Measurements from ENCODE around the gene XPO4.

XPO4 gene

GRCh38 chr13:20787180-20787579 is 115.4 kb downstream of the XPO4 start:
- no peak for TF ChIP-seq MAX (IDR thresholded peaks at IDR 0.05)
- TF ChIP-seq USF1 (IDR thresholded peaks at IDR 0.05) = no peak
- no peak for TF ChIP-seq RAD21 (IDR thresholded peaks at IDR 0.05; ENCODE audit: low read depth)

GRCh38 chr13:20782116-20782708 is 120.3 kb downstream of the XPO4 start:
- no peak for TF ChIP-seq TCF12 (IDR thresholded peaks at IDR 0.05; ENCODE audit: low read depth)
- TF ChIP-seq REST (IDR thresholded peaks at IDR 0.05; ENCODE audit: low read depth) = no peak
- TF ChIP-seq YY1 (IDR thresholded peaks at IDR 0.05; ENCODE audit: low read depth) = no peak
- no peak for TF ChIP-seq USF1 (IDR thresholded peaks at IDR 0.05)

- TF ChIP-seq ZBTB7A (IDR thresholded peaks at IDR 0.05; ENCODE audit: low read depth) (no peak), CEBPB (IDR thresholded peaks at IDR 0.05) (no peak), TAF1 (IDR thresholded peaks at IDR 0.05; ENCODE audit: low read depth) (no peak), EGR1 (IDR thresholded peaks at IDR 0.05) (no peak), CREB1 (IDR thresholded peaks at IDR 0.05; ENCODE audit: low read depth) (no peak), USF1 (IDR thresholded peaks at IDR 0.05) (no peak), EP300 (IDR thresholded peaks at IDR 0.05; ENCODE audit: borderline replicate concordance) (no peak), REST (IDR thresholded peaks at IDR 0.05; ENCODE audit: low read depth) (no peak), FOXM1 (IDR thresholded peaks at IDR 0.05; ENCODE audit: borderline replicate concordance, low read depth) (no peak), YY1 (IDR thresholded peaks at IDR 0.05; ENCODE audit: low read depth) (no peak), TCF12 (IDR thresholded peaks at IDR 0.05; ENCODE audit: low read depth) (no peak), TEAD4 (IDR thresholded peaks at IDR 0.05) (no peak), RAD21 (IDR thresholded peaks at IDR 0.05; ENCODE audit: low read depth) (no peak), MAX (IDR thresholded peaks at IDR 0.05) (no peak), NFIC (IDR thresholded peaks at IDR 0.05) (no peak)
Measured at GRCh38 chr13:20780317-20780716, 122.2 kb downstream of the XPO4 start.

GRCh38 chr13:20779405-20779804 is 123.1 kb downstream of the XPO4 start:
- TF ChIP-seq TCF12 (IDR thresholded peaks at IDR 0.05; ENCODE audit: low read depth) = no peak
- no peak for TF ChIP-seq USF1 (IDR thresholded peaks at IDR 0.05)
- no peak for TF ChIP-seq CEBPB (IDR thresholded peaks at IDR 0.05)
- no peak for TF ChIP-seq TEAD4 (IDR thresholded peaks at IDR 0.05)
- TF ChIP-seq NFIC (IDR thresholded peaks at IDR 0.05) = no peak
- no peak for TF ChIP-seq RAD21 (IDR thresholded peaks at IDR 0.05; ENCODE audit: low read depth)
- TF ChIP-seq ZBTB7A (IDR thresholded peaks at IDR 0.05; ENCODE audit: low read depth) = no peak
- TF ChIP-seq REST (IDR thresholded peaks at IDR 0.05; ENCODE audit: low read depth) = no peak
- no peak for TF ChIP-seq CREB1 (IDR thresholded peaks at IDR 0.05; ENCODE audit: low read depth)

Data from Ishikawa (cell line).